HG02943 (cell line): ENCODE measurements around the gene TEX51.

ENCODE experiments used
- ATAC-seq: cut with Tn5 transposase; IDR thresholded peaks from one replicate; pipeline ENCODE4 v1.9.1; 2021; ENCODE audit warnings: mild to moderate bottlenecking, low read depth, moderate library complexity; ENCODE audit not compliant: unreplicated experiment

TEX51 gene

GRCh38 chr2:126911111-126911796 lies 12.6 kb downstream of the TEX51 start:
- ATAC-seq: no peak

- ATAC-seq: no peak
Measured at GRCh38 chr2:126912201-126912600, 13.5 kb downstream of the TEX51 start.

GRCh38 chr2:126913329-126913728 lies 14.6 kb downstream of the TEX51 start:
- no peak for ATAC-seq

- no peak for ATAC-seq
Measured at GRCh38 chr2:126913881-126914615, 15.4 kb downstream of the TEX51 start.

GRCh38 chr2:126914811-126915500 lies 16.3 kb downstream of the TEX51 start:
- ATAC-seq: no peak

GRCh38 chr2:126915903-126916302 lies 17.2 kb downstream of the TEX51 start:
- ATAC-seq: no peak

- no peak for ATAC-seq
Measured at GRCh38 chr2:126916744-126917143, 18.1 kb downstream of the TEX51 start.

GRCh38 chr2:126921066-126921465 lies 22.4 kb downstream of the TEX51 start:
- ATAC-seq: no peak

- ATAC-seq: no peak
Measured at GRCh38 chr2:126930970-126931590, 32.4 kb downstream of the TEX51 start.

- no peak for ATAC-seq
Measured at GRCh38 chr2:126932529-126932928, 33.8 kb downstream of the TEX51 start.

GRCh38 chr2:126932966-126933710 lies 34.4 kb downstream of the TEX51 start:
- ATAC-seq: no peak

GRCh38 chr2:126933711-126934091 lies 35.0 kb downstream of the TEX51 start:
- ATAC-seq: no peak

- ATAC-seq: no peak
Measured at GRCh38 chr2:126934809-126935208, 36.1 kb downstream of the TEX51 start.

- ATAC-seq: no peak
Measured at GRCh38 chr2:126935774-126936173, 37.1 kb downstream of the TEX51 start.

- no peak for ATAC-seq
Measured at GRCh38 chr2:126936219-126936723, 37.6 kb downstream of the TEX51 start.

- no peak for ATAC-seq
Measured at GRCh38 chr2:126940331-126940730, 41.6 kb downstream of the TEX51 start.

GRCh38 chr2:126942427-126943203 lies 43.9 kb downstream of the TEX51 start:
- ATAC-seq: no peak

GRCh38 chr2:126943612-126944348 lies 45.1 kb downstream of the TEX51 start:
- ATAC-seq: no peak

GRCh38 chr2:126945118-126945517 lies 46.4 kb downstream of the TEX51 start:
- ATAC-seq: no peak
